A549 (cell line): Measurements from ENCODE around the gene SGCE. TPM values are rescaled to one million over a fixed set of nuclear protein-coding genes. Genes with fewer than 3 reads are reported as not detected.

Experiments
- ATAC-seq, 2 experiments: fragments of 200-7000 bp in 1 of 2; fragments of >200 bp in 1 of 2; cut with Nextera tagmentation in 1 of 2; cut with Tn5 transposase in 1 of 2; 3 replicates each; pipeline versions ENCODE4 v1.8.0 to v1.9.1; 2018 to 2020; ENCODE audit warnings: mild to moderate bottlenecking in 1 of 2, moderate library complexity in 1 of 2
- CTCF ChIA-PET: fragments of 300-600 bp; sonication (Branson Sonifier 250); formaldehyde crosslinking; extraction: SDS; loops from one replicate; lab custom pipeline; 2021; ENCODE audit warnings: antibody characterized with exemption, inconsistent platforms; lab: Yijun Ruan, JAX
- POLR2A ChIA-PET: fragments of 350-600 bp; formaldehyde crosslinking; extraction: SDS; loops from one replicate; lab custom pipeline; 2021; ENCODE audit warnings: antibody characterized with exemption, inconsistent platforms; lab: Yijun Ruan, JAX
- DNase-seq, 2 experiments: peaks; one replicate each; pipeline versions ENCODE4 v3.0.0 to v3.0.0-alpha.2; 2011 to 2016; ENCODE audit warnings: low read depth in 1 of 2, low spot score in 1 of 2
- FAIRE-seq: peaks from 2 replicates; lab custom pipeline; 2011; peaks lifted over from hg19 to GRCh38; lab: Jason Lieb, UNC
- H3K27ac ChIP-seq, 2 experiments: fragments of >200 bp; sonication (Bioruptor Twin); formaldehyde crosslinking; 3 replicates each; pipeline ENCODE4 v1.5.1; 2016 to 2017
- H3K4me1 ChIP-seq: fragments of >200 bp; sonication (Bioruptor Twin); formaldehyde crosslinking; 3 replicates; pipeline ENCODE4 v1.6.1; 2016
- H3K4me2 ChIP-seq: fragments of >200 bp; sonication (Bioruptor Twin); formaldehyde crosslinking; 3 replicates; pipeline ENCODE4 v1.6.1; 2016
- H3K4me3 ChIP-seq: fragments of >200 bp; sonication (Bioruptor Twin); formaldehyde crosslinking; 3 replicates; pipeline ENCODE4 v1.5.1; 2016
- H3K9me3 ChIP-seq: fragments of >200 bp; sonication (Bioruptor Twin); formaldehyde crosslinking; 3 replicates; pipeline ENCODE4 v1.6.1; 2016
- BHLHE40 ChIP-seq: IDR thresholded peaks from 2 replicates; pipeline ENCODE4 v1.6.1; 2012; ENCODE audit warnings: low read depth, low read length, inconsistent platforms
- FOSB ChIP-seq: fragments of 250-450 bp; sonication (Bioruptor Pico); IDR thresholded peaks from 2 replicates; pipeline ENCODE4 v1.5.0; 2020; ENCODE audit warnings: mild to moderate bottlenecking, moderate library complexity
- FOSL2 ChIP-seq, 2 experiments: fragments of 450-650 bp in 1 of 2; fragments of >200 bp in 1 of 2; sonication (Bioruptor Twin) in 1 of 2; formaldehyde crosslinking; IDR thresholded peaks; 2 replicates each; pipeline versions ENCODE4 v1.5.0 to v1.6.1; 2016 to 2020; ENCODE audit warnings: mild to moderate bottlenecking in 1 of 2, moderate library complexity in 1 of 2
- HMGXB4 ChIP-seq: fragments of 250-450 bp; sonication (Bioruptor Pico); IDR thresholded peaks from 2 replicates; pipeline ENCODE4 v1.5.0; 2021; ENCODE audit warnings: mild to moderate bottlenecking, moderate library complexity, borderline replicate concordance
- HOXA7 ChIP-seq: fragments of 250-450 bp; sonication (Bioruptor Pico); IDR thresholded peaks from 2 replicates; pipeline ENCODE4 v1.5.0; 2020; ENCODE audit warnings: mild to moderate bottlenecking, moderate library complexity
- HOXB13 ChIP-seq: fragments of 250-450 bp; sonication (Bioruptor Pico); IDR thresholded peaks from 2 replicates; pipeline ENCODE4 v1.5.0; 2020; ENCODE audit warnings: low read depth, mild to moderate bottlenecking, moderate library complexity
- HOXB5 ChIP-seq: fragments of 250-450 bp; sonication (Bioruptor Pico); IDR thresholded peaks from 2 replicates; pipeline ENCODE4 v1.5.0; 2020; ENCODE audit warnings: mild to moderate bottlenecking, moderate library complexity
- MAZ ChIP-seq: fragments of 150-350 bp; IDR thresholded peaks from 2 replicates; pipeline ENCODE4 v1.6.1; 2014; ENCODE audit warnings: antibody characterized with exemption, low read depth, low read length, borderline replicate concordance
- MYC ChIP-seq: IDR thresholded peaks from 2 replicates; pipeline ENCODE4 v1.6.1; 2012; ENCODE audit warnings: mild to moderate bottlenecking, inconsistent platforms, low read length, improper control_type of control experiment, borderline replicate concordance
- PBX3 ChIP-seq: IDR thresholded peaks from 2 replicates; pipeline ENCODE4 v1.6.1; 2012
- PHF8 ChIP-seq: fragments of 200-600 bp; sonication (generic); IDR thresholded peaks from 2 replicates; pipeline ENCODE4 v1.6.1; 2016; ENCODE audit warnings: low read depth, mild to moderate bottlenecking, antibody characterized with exemption, moderate library complexity, borderline replicate concordance
- POLR2AphosphoS2 ChIP-seq: conservative IDR thresholded peaks from 2 replicates; pipeline ENCODE4 v1.6.1; 2012; ENCODE audit warnings: low read length, improper control_type of control experiment, inconsistent platforms
- RNF2 ChIP-seq: fragments of 200-600 bp; sonication (generic); IDR thresholded peaks from 2 replicates; pipeline ENCODE4 v1.6.1; 2016; ENCODE audit warnings: low read depth, mild to moderate bottlenecking, antibody characterized with exemption, moderate library complexity, borderline replicate concordance
- SMC3 ChIP-seq: fragments of >200 bp; sonication (Bioruptor Twin); formaldehyde crosslinking; IDR thresholded peaks from 3 replicates; pipeline ENCODE4 v1.6.1; 2018; ENCODE audit warnings: inconsistent platforms
- SREBF2 ChIP-seq: fragments of 450-650 bp; IDR thresholded peaks from 2 replicates; pipeline ENCODE4 v1.6.1; 2014; ENCODE audit warnings: mild to moderate bottlenecking, moderate library complexity
- USF2 ChIP-seq: fragments of 450-650 bp; IDR thresholded peaks from 2 replicates; pipeline ENCODE4 v1.6.1; 2014; ENCODE audit warnings: antibody characterized with exemption
- ZC3H11A ChIP-seq: fragments of 450-650 bp; IDR thresholded peaks from 2 replicates; pipeline ENCODE4 v1.6.1; 2014; ENCODE audit warnings: antibody characterized with exemption, mild to moderate bottlenecking
- ZNF302 ChIP-seq: fragments of 250-450 bp; sonication (Bioruptor Pico); IDR thresholded peaks from 2 replicates; pipeline ENCODE4 v1.9.0; 2021; ENCODE audit warnings: inconsistent platforms, mild to moderate bottlenecking, moderate library complexity
- WGBS: methylation state at CpG from one replicate; pipeline ENCODE4 v1.1.6; 2017; ENCODE audit errors: missing lambda C conversion rate; 5-methylcytosine and 5-hydroxymethylcytosine counted together
- polyA plus RNA-seq, 4 experiments: library from polyadenylated mRNA; depleted of rRNA in 3 of 4; stranded (reverse); fragments of >200 nt; fragmentation: RNase III in 1 of 4; extraction: RNeasy Plus Mini Kit Qiagen cat#74134 plus additional on column Dnase treatment in 1 of 4; gene quantifications; 2 replicates in 3 of 4; 3 replicates in 1 of 4; pipeline ENCODE4 v1.2.3, GENCODE V29; 2011 to 2017

The SGCE gene
- polyA plus RNA-seq, 2 of the 4 experiments (the other 2 are of a cell fraction) = 60.1 to 97.2 TPM

GRCh38 chr7:94665426-94665825, 9.5 kb upstream of the SGCE start:
- FAIRE-seq (no peak), DNase-seq (no peak), ATAC-seq (no peak)
- Histone ChIP-seq H3K4me1 (peaks cover 7% of the 10 kb centered on the region; the same call in 2 of the 3 replicates), H3K4me3 (no peak overlapping the region), H3K9me3 (no peaks in the 10 kb centered on the region), H3K27ac (no peak overlapping the region), H3K4me2 (no peak overlapping the region)
- no peak for TF ChIP-seq POLR2AphosphoS2
- TF ChIP-seq USF2 = no peak
- TF ChIP-seq SMC3 = no peak
- no peak for TF ChIP-seq PBX3
- no peak for TF ChIP-seq BHLHE40
- TF ChIP-seq HOXA7 (CRISPR knock-in tag) = no peak
- no peak for TF ChIP-seq ZC3H11A
- TF ChIP-seq HMGXB4 (CRISPR knock-in tag) = no peak
- no peak for TF ChIP-seq MAZ
- TF ChIP-seq ZNF302 (CRISPR knock-in tag) = no peak
- no peak for TF ChIP-seq FOSL2 (IDR thresholded peaks at IDR 0.05)
- no peak for TF ChIP-seq FOSL2 (CRISPR knock-in tag; IDR thresholded peaks at IDR 0.05)
- 94% methylated on average over 18 of the region's 18 CpGs for WGBS
- ChIA-PET POLR2A (no interaction called here), CTCF (no interaction called here)

- Histone ChIP-seq H3K27ac (no peak overlapping the region), H3K4me3 (no peak overlapping the region), H3K9me3 (no peaks in the 10 kb centered on the region), H3K4me1 (peaks cover 15% of the 10 kb centered on the region), H3K4me2 (no peak overlapping the region)
- FAIRE-seq = no peak
- no peak for DNase-seq
- no peak for ATAC-seq
- ChIA-PET POLR2A (no interaction called here), CTCF (interaction anchor here (0.7 to 1.3 kb wide), 3 partner anchors 9 to 125 kb away, joined by 3 read pairs; no protein-coding TSS in a partner anchor)
- WGBS = 96% methylated on average over 20 of the region's 23 CpGs
- no peak for TF ChIP-seq FOSB (CRISPR knock-in tag)
- no peak for TF ChIP-seq PHF8
- TF ChIP-seq RNF2 = no peak
- TF ChIP-seq MYC = no peak
- TF ChIP-seq ZC3H11A = no peak
- TF ChIP-seq PBX3 = no peak
Measured at GRCh38 chr7:94664023-94664422, 8.1 kb upstream of the SGCE start.

GRCh38 chr7:94662548-94662947, 6.6 kb upstream of the SGCE start:
- H3K4me3 ChIP-seq = no peak overlapping the region
- no peak for FAIRE-seq
- H3K9me3 ChIP-seq = no peaks in the 10 kb centered on the region
- ChIA-PET CTCF (no interaction called here), POLR2A (no interaction called here)
- no peak for TF ChIP-seq HOXB5 (CRISPR knock-in tag)
- no peak for TF ChIP-seq POLR2AphosphoS2
- no peak for TF ChIP-seq HOXB13
- TF ChIP-seq SREBF2 = no peak
- no peak for TF ChIP-seq FOSL2 (IDR thresholded peaks at IDR 0.05)
- no peak for TF ChIP-seq FOSL2 (CRISPR knock-in tag; IDR thresholded peaks at IDR 0.05)
- TF ChIP-seq, all 56 proteins: peak for 0
- H3K4me2 ChIP-seq = no peak overlapping the region
- 83% methylated on average over 1 of the region's 1 CpG for WGBS
- H3K4me1 ChIP-seq = peaks cover 15% of the 10 kb centered on the region
- H3K27ac ChIP-seq = no peak overlapping the region
- ATAC-seq (no peak), DNase-seq (no peak)
